PFSK-1 (cell line): Measurements from ENCODE around the gene INPP4B.

Source experiments
- FOXP2 ChIP-seq: optimal IDR thresholded peaks from 2 replicates; pipeline ENCODE3; 2011; ENCODE audit warnings: borderline replicate concordance, control low read depth, inconsistent platforms; ENCODE audit not compliant: insufficient read depth; ENCODE audit errors: extremely low read length, extremely low read depth
- POLR2AphosphoS5 ChIP-seq: IDR thresholded peaks from 2 replicates; pipeline ENCODE4 v1.6.1; 2012; ENCODE audit warnings: low read depth, mild to moderate bottlenecking, control low read depth, low read length, moderate library complexity
- REST ChIP-seq, 2 experiments: IDR thresholded peaks; 2 replicates each; pipeline versions ENCODE4 v1.6.1 to v1.8.0; 2011 to 2012; ENCODE audit warnings: low read depth in 2 of 2, low read length in 2 of 2, control low read depth in 1 of 2, inconsistent platforms in 1 of 2, mild to moderate bottlenecking in 1 of 2, moderate library complexity in 1 of 2; ENCODE audit not compliant: insufficient read depth in 1 of 2
- SIN3A ChIP-seq: IDR thresholded peaks from 2 replicates; pipeline ENCODE4 v1.6.1; 2012; ENCODE audit warnings: mild to moderate bottlenecking, low read length, moderate library complexity, borderline replicate concordance; ENCODE audit not compliant: insufficient read depth
- TAF1 ChIP-seq: IDR thresholded peaks from 2 replicates; pipeline ENCODE4 v1.6.1; 2012; ENCODE audit warnings: low read length, control low read depth, borderline replicate concordance; ENCODE audit not compliant: insufficient read depth

The INPP4B gene

GRCh38 chr4:142356118-142356759 is 489.9 kb downstream of the INPP4B start:
- TF ChIP-seq FOXP2 (no peak), POLR2AphosphoS5 (no peak), TAF1 (no peak), REST (IDR thresholded peaks at IDR 0.05; ENCODE audit: insufficient read depth in 1 of 2, low read depth in 2 of 2, low read length in 2 of 2) (no peak), SIN3A (no peak)

- TF ChIP-seq FOXP2: no peak
- TF ChIP-seq SIN3A: no peak
- no peak for TF ChIP-seq REST (IDR thresholded peaks at IDR 0.05; ENCODE audit: insufficient read depth in 1 of 2, low read depth in 2 of 2, low read length in 2 of 2)
- TF ChIP-seq TAF1: no peak
- TF ChIP-seq POLR2AphosphoS5: no peak
Measured at GRCh38 chr4:142355421-142355930, 490.6 kb downstream of the INPP4B start.

- TF ChIP-seq POLR2AphosphoS5 (no peak), TAF1 (no peak), REST (IDR thresholded peaks at IDR 0.05; ENCODE audit: insufficient read depth in 1 of 2, low read depth in 2 of 2, low read length in 2 of 2) (no peak), FOXP2 (no peak), SIN3A (no peak)
Measured at GRCh38 chr4:142354794-142355420, 491.2 kb downstream of the INPP4B start.

- TF ChIP-seq TAF1 (no peak), POLR2AphosphoS5 (no peak), FOXP2 (no peak), REST (IDR thresholded peaks at IDR 0.05; ENCODE audit: insufficient read depth in 1 of 2, low read depth in 2 of 2, low read length in 2 of 2) (no peak), SIN3A (no peak)
Measured at GRCh38 chr4:142354041-142354440, 492.1 kb downstream of the INPP4B start.
